GM19328 (cell line): Measurements from ENCODE around the gene SELPLG.

Experiments used
- ATAC-seq: cut with Tn5 transposase; IDR thresholded peaks from one replicate; pipeline ENCODE4 v1.9.1; 2021; ENCODE audit warnings: mild to moderate bottlenecking, moderate library complexity; ENCODE audit not compliant: unreplicated experiment

SELPLG gene

DNA sequence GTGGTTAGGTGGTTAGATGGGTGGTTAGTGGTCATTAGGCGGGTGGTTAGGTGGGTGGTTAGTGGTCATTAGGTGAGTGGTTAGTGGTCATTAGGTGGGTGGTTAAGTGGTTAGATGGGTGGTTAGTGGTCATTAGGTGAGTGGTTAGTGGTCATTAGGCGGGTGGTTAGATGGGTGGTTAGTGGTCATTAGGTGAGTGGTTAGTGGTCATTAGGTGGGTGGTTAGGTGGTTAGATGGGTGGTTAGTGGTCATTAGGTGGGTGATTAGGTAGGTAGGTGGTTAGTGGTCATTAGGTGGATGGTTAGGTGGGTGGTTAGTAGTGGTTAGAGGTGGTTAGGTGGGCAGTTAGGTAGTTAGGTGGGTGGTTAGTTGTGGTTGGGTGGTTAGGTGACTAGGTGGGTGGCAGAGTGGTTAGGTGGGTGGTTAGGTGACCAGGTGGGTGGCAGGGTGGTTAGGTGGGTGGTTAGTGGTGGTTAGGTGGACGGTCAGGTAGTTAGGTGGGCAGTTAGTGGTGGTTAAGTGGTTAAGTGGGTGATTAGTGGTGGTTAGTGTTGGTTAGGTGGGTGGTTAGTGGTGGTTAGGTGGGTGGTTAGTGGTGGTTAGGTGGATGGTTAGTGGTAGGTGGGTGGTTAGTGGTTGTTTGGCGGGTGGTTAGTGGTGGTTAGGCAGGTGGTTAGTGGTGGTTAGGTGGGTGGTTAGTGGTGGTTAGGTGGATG is 27.8 kb downstream of the SELPLG start:
- no peak for ATAC-seq

DNA sequence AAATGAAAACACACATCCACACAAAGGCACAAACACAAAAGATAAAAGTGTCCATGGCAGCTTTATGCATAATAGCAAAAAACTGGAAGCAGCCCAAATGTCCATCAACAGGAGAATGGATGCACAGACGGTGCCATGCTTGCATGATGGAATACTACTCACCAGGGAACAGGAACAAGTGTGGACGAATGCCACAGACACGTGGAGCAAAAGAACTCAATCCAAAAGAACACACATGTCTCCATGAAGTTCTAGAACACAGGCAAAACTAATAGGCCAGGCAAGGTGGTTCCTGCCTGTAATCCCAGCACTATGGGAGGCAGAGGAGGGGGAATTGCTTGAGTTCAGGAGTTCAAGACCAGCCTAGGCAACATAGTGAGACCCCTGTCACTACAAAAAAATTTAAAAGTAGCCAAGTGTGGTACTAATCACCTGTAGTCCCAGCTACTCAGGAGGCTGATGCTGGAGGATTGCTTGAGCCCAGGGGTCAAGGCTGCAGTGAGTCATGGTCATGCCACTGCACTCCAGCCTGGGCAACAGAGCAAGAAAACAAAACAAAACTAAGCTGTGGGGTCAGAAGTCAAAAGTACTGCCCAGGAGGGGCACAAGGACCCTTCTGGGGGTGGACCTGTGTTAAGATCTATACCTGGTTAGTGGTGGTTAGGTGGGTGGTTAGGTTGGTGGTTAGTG is 28.5 kb downstream of the SELPLG start:
- no peak for ATAC-seq

DNA sequence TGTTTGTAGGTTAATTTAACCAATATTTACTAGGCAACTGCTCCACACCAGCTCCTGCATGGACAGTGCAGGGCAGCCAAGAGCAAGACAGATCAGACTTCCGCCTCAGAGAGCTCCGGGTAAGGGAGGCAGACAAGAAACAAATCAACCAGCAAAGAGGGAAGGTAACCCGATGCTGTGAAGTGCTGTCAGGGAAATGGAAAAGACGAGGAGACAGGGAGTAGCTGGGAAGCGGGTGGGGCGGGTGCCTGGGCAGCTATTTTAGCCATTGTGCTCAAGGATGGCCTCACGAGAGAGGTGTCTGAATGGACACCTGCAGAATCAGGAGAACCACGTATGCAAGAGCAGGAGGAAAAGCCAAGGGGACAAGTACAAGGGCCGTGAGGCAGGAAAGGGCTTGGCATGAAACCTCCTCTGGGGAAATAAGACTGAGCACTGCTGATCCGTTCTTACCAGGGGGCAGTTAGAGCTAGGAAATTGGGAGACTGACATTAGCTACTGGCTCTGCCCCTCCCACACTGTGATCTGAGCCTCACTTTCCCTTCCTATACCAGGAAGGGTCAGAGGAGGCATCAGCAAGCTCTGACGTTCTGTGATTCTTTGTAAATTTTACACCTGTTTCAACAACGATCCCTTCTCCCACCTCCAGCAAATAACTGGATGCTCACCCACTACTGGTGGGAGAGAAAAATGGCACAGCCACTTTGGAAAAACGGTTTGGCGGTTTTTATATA is 29.3 kb downstream of the SELPLG start:
- no peak for ATAC-seq

DNA sequence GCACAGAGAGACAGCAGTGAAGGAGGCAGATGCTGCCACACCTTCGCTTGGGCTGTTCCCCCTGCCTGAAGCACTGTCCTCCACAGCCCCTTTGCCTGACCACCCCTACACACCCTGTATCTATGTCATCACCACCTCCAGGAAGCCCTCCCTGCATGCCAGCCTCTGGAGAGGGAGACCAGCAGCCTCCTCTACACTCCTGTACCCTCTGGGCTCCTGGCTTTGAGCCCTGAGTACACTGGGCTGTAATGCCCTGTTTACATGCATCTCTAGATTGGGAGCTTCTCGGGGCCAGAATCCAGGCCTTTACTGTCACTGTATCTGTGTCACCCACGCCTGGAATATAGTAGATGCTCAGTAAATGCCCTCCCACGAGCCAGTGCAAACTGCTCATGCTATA is 30.0 kb downstream of the SELPLG start:
- ATAC-seq: no peak

- no peak for ATAC-seq
These were observed 30.6 kb downstream of the SELPLG start for GRCh38 chr12:108602976-108603704.

- ATAC-seq: no peak
These were observed 31.4 kb downstream of the SELPLG start for GRCh38 chr12:108602209-108602705.

DNA sequence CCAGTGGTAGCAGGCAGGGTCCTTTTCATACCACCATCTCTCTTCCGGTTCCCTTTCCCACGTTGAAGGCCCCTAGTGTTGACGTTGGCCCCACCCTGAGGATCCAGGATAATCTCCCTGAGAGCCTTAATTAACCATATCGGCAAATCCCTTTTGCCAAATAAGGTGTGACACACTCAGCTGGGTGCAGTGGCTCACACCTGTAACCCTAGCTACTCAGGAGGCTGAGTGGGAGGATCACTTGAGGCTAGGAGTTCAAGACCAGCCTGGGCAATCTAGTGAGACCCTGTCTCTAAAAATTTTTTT is 33.0 kb downstream of the SELPLG start:
- ATAC-seq: no peak

DNA sequence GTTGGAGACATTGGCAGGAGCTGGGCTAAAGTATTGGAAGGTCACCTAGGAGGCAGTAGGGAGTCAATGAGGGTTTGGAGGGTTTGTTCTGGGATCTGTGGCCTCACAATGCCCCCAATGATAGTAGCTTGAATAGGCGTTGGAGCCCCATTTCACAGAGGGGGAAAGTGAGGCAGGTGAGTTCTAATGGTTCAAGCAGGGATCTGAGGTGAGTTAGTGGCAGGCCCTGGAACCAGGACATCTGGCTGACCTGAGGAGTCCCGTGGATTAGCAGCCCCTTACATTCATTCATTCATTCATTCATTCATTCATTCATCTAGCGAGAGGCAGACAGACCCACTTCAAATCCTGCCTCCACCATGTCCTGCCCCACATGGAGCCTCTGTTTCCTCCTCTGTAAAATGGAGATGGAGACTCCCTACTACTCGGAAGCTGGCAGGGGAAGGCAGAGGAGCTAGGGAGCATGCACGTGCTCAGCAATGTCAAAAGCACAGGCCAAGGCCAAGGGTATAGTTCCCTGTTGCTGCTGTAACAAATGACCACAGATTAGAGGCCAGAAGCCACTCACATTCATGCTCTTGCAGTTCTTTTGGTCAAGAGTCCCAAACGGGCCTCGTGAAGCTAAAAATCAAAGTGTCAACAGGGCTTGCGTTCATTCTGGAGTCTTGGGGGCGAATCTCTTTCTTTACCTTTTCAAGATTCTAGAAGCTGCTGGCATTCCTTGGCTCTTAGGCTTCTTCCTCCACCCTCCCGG is 33.6 kb downstream of the SELPLG start:
- ATAC-seq: no peak

DNA sequence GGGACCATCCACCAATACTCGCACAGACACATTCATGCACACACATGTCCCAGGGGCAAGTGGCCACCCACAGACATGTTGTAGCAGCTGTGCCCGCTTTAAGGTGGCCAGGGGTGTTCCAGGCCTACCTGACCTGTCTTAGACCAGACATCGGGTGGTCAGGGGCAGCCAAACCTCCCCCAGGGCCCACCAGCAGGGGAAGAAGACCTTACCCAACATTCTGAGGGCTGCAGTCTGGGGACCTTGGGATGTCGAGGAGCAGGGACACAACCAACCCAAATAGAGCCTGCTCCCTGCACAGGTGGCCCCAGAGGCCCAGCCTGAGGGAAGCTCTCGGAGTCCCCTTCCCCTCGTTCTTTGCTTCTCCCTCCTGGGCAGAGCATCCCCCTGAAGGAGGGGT is 34.2 kb downstream of the SELPLG start:
- no peak for ATAC-seq

DNA sequence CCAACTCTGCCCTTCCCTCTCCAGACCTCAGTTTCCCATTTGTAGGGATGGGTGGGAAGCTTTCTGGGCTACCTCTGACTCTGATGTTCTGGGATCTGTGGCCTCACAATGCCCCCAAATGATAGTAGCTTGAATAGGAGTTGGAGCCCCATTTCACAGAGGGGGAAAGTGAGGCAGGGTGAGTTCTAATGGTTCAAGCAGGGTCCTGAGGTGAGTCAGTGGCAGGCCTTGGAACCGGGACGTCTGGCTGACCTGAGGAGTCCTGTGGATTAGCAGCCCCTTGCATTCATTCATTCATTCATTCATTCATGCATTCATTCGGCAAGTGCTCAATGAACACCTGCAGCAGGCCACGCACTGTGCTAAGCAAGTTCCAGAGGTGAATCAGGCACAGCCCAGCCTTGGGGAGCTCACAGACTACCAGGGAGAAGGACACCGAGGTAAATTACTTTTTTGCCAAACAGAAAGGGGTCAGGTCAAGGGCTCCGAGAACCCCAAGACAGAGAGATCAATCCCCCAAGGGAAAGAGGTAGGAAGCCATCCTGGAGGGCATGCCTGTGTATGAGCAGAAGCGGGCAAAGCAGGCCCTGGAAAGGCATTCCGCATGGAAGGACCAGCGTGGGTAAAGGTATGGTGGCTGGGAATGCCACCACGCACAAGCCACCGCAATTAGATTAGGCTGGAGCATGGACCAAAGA is 35.0 kb downstream of the SELPLG start:
- no peak for ATAC-seq

GRCh38 chr12:108597559-108598471 is 35.9 kb downstream of the SELPLG start, which contains the start of gene TMEM119:
TMEM119 (minus strand) TSS chr12:108598084; CDS start chr12:108592383, 5,701 bp downstream.
- no peak for ATAC-seq

DNA sequence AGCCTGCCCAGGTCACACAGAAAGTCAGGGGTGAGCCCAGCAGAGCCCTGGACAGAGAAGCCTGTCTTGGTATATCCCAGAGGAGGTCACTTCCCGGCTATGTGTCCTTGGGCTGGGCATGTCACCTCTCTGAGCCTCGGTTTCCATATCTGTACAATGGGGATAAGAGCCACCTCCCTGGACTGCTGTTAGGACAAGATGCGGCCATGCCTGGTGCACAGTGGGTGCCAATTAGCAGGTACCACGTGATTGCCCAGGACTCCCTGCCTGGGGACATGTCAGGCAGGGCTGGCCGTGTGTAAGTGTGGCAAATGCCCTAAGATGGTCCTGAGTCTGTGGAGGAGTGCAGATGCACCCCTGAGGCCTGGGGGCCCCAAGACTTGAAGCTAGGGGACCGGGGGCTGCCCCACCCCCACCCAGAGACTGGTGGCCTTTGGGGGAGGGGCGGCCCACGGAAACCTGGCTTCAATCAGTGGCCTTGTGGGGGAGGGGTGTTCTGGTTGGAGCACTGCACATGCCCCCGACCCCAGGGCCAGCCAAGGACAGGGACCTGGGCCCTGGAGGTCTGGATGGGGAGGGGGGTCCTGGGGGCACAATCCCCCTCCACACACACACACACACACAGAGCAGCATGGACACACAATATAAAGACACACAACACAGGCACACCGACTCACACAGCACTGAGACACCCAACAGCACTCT is 36.7 kb downstream of the SELPLG start:
- ATAC-seq: no peak

GRCh38 chr12:108595711-108596647 is 37.7 kb downstream of the SELPLG start:
- ATAC-seq: no peak

GRCh38 chr12:108594960-108595710 is 38.6 kb downstream of the SELPLG start:
- ATAC-seq: no peak

- ATAC-seq: no peak
These were observed 39.3 kb downstream of the SELPLG start for GRCh38 chr12:108594323-108594903.
